Smooth muscle cell (in vitro differentiated cells): ENCODE measurements around the gene DYRK1B. TPM values are rescaled to one million over a fixed set of nuclear protein-coding genes. Genes with fewer than 3 reads are reported as not detected.

Experiments
- DNase-seq: peaks from one replicate; lab custom pipeline; 2025; ENCODE audit not compliant: unreplicated experiment; lab: John Stamatoyannopoulos, UW
- H2AFZ ChIP-seq: fragments of 200-600 bp; sonication (generic); 2 replicates; pipeline ENCODE4 v1.6.0; 2016; ENCODE audit warnings: antibody characterized with exemption, low read depth, mild to moderate bottlenecking
- H3F3A ChIP-seq: fragments of 200-600 bp; sonication (generic); 2 replicates; pipeline ENCODE4 v1.6.0; 2017; ENCODE audit warnings: antibody characterized with exemption, low read depth
- H3K27ac ChIP-seq: fragments of 200-600 bp; sonication (generic); 2 replicates; pipeline ENCODE4 v1.5.1; 2016; ENCODE audit warnings: low read depth, mild to moderate bottlenecking
- H3K27me3 ChIP-seq: fragments of 200-600 bp; sonication (generic); 2 replicates; pipeline ENCODE4 v1.6.1; 2016; ENCODE audit warnings: low read depth, mild to moderate bottlenecking
- H3K36me3 ChIP-seq: fragments of 200-600 bp; sonication (generic); 2 replicates; pipeline ENCODE4 v1.5.1; 2016; ENCODE audit warnings: low read depth
- H3K4me1 ChIP-seq: fragments of 200-600 bp; sonication (generic); 2 replicates; pipeline ENCODE4 v1.5.1; 2016; ENCODE audit warnings: low read depth
- H3K4me2 ChIP-seq: fragments of 200-600 bp; sonication (generic); 2 replicates; pipeline ENCODE4 v1.6.0; 2016; ENCODE audit warnings: mild to moderate bottlenecking
- H3K4me3 ChIP-seq: fragments of 200-600 bp; sonication (generic); 2 replicates; pipeline ENCODE4 v1.5.1; 2016; ENCODE audit warnings: mild to moderate bottlenecking
- H3K79me2 ChIP-seq: fragments of 200-600 bp; sonication (generic); 2 replicates; pipeline ENCODE4 v1.6.0; 2016; ENCODE audit warnings: low read depth, mild to moderate bottlenecking
- H3K9ac ChIP-seq: fragments of 200-600 bp; sonication (generic); 2 replicates; pipeline ENCODE4 v1.6.0; 2016; ENCODE audit warnings: low read depth
- H3K9me3 ChIP-seq: fragments of 200-600 bp; sonication (generic); replicated peaks from 2 replicates; pipeline ENCODE4 v1.5.1; 2016; ENCODE audit warnings: low read depth
- H4K20me1 ChIP-seq: fragments of 200-600 bp; sonication (generic); 2 replicates; pipeline ENCODE4 v1.6.0; 2016; ENCODE audit warnings: low read depth
- WGBS: methylation state at CpG from one replicate; pipeline ENCODE4 v1.1.7; 2016; ENCODE audit warnings: low lambda C conversion rate; 5-methylcytosine and 5-hydroxymethylcytosine counted together
- polyA plus RNA-seq: library from polyadenylated mRNA; unstranded; fragments of >200 nt; fragmentation: Nextera tagmentation; extraction: Ambion mirVana; gene quantifications from 2 replicates; pipeline ENCODE4 v1.2.1, GENCODE V29; 2016
- total RNA-seq: library from RNA; depleted of rRNA; stranded (reverse); fragments of >200 nt; gene quantifications from 2 replicates; pipeline ENCODE4 v1.2.3, GENCODE V29; 2014
- TF ChIP-seq, protein P1 (sequence below): fragments of 200-600 bp; sonication (generic); IDR thresholded peaks from 2 replicates; pipeline ENCODE4 v1.5.1; 2017; ENCODE audit warnings: borderline replicate concordance, mild to moderate bottlenecking, antibody characterized with exemption; ENCODE audit not compliant: insufficient read depth, poor library complexity, severe bottlenecking

DYRK1B gene
- total and polyA plus RNA-seq, 2 experiments from 2014 or later = 9.2 to 14.1 TPM

DNA sequence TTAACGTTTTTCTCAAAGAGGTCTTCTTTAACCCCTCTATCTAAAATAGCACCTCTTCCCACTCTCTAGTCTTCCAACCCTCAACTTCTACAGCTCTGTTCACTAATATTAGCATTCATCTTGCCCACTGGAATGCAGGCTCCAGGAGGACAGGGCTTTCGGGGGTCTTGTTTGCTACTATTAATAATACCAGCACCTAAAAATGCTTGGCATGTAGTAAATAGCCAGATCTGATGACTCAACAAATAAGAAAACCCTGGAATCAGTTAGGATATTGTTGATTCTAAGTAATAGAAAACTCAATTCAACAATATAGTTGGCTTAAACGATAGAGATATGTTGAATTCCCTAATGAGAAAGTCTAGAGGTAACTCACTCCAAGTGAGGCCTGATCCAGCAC lies 14.2 kb downstream of the DYRK1B start:
- Histone ChIP-seq H3K36me3 (no peaks in the 10 kb centered on the region), H3K4me3 (no peak overlapping the region), H3K27me3 (no peaks in the 10 kb centered on the region), H3K27ac (no peak overlapping the region), H3K4me2 (no peak overlapping the region), H3K79me2 (no peaks in the 10 kb centered on the region), H3K4me1 (peaks cover 5% of the 10 kb centered on the region), H3K9ac (no peak overlapping the region), H4K20me1 (no peaks in the 10 kb centered on the region), H3K9me3 (no peaks in the 10 kb centered on the region), H3F3A (no peaks in the 10 kb centered on the region), H2AFZ (no peak overlapping the region)
- no peak for DNase-seq
- TF ChIP-seq, protein P1, sequence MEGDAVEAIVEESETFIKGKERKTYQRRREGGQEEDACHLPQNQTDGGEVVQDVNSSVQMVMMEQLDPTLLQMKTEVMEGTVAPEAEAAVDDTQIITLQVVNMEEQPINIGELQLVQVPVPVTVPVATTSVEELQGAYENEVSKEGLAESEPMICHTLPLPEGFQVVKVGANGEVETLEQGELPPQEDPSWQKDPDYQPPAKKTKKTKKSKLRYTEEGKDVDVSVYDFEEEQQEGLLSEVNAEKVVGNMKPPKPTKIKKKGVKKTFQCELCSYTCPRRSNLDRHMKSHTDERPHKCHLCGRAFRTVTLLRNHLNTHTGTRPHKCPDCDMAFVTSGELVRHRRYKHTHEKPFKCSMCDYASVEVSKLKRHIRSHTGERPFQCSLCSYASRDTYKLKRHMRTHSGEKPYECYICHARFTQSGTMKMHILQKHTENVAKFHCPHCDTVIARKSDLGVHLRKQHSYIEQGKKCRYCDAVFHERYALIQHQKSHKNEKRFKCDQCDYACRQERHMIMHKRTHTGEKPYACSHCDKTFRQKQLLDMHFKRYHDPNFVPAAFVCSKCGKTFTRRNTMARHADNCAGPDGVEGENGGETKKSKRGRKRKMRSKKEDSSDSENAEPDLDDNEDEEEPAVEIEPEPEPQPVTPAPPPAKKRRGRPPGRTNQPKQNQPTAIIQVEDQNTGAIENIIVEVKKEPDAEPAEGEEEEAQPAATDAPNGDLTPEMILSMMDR = no peak
- WGBS = 97% methylated on average over 3 of the region's 3 CpGs

DNA sequence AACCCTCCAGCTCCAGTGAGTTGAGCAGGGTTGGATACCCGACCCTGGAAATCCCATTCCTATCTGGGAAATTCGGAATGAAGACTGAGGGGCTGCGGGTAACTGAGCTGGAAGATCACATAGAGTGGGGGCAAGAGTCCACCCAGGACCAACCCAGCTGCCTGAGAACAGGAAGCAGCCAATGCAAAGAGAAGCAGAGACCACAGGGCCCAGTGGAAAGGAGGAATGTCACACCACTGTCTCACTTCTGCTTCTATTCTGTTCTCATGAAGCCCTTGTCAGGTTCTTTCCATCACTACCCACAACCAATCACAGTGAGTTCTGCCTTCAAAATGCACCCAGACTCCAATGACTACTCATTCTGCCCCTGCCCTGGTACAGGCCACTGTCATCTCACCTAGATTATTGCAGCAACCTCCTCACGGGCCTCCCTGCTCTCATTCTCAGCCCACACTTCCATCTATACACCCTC lies 15.3 kb downstream of the DYRK1B start:
- H3K79me2 ChIP-seq = no peaks in the 10 kb centered on the region
- H3K27ac ChIP-seq = no peak overlapping the region
- 75% methylated on average over 4 of the region's 4 CpGs for WGBS
- no peaks in the 10 kb centered on the region for H3F3A ChIP-seq
- peaks cover 3% of the 10 kb centered on the region for H3K4me1 ChIP-seq
- no peaks in the 10 kb centered on the region for H3K9me3 ChIP-seq
- no peaks in the 10 kb centered on the region for H3K27me3 ChIP-seq
- H3K4me2 ChIP-seq = no peak overlapping the region
- TF ChIP-seq, protein P1 = no peak
- no peaks in the 10 kb centered on the region for H3K36me3 ChIP-seq
- H4K20me1 ChIP-seq = no peaks in the 10 kb centered on the region
- no peak overlapping the region for H3K9ac ChIP-seq
- DNase-seq = no peak
- H2AFZ ChIP-seq = no peak overlapping the region
- no peak overlapping the region for H3K4me3 ChIP-seq

DNA sequence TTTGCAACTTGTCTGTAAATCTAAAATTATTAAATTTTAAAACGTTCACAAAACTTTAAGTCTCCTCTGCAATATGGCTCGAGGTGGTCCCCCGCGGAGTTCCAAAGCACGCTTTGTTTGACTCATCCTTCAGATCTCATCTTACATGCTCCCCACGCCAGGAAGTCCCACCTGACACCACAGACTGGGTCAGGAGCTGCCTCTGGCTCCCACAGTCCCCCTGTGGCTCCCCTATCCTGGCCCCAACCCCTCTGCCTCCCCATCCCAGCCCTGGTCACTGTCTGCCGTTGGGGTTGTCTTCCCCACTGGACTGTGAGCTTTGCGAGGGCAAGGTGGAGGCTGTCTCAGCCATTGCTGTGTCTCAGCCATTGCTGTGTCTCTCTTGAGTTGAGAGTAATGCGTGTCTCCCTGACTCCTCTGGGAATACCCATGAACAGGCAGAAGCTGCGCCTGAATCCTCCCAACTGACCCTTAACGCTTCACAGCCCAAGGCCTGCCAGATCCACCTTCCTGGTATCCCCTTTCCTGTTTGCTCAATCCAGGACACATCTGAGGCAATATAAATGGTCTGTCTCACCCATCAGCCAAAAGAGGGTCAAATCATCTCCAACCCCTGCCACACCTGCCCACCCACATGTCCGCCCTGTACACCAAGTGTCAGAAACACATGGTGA lies 15.9 kb downstream of the DYRK1B start:
- H3K4me2 ChIP-seq = no peak overlapping the region
- no peaks in the 10 kb centered on the region for H3F3A ChIP-seq
- H3K27ac ChIP-seq = no peak overlapping the region
- no peaks in the 10 kb centered on the region for H3K36me3 ChIP-seq
- no peak overlapping the region for H2AFZ ChIP-seq
- no peaks in the 10 kb centered on the region for H3K27me3 ChIP-seq
- H3K4me3 ChIP-seq = no peak overlapping the region
- WGBS = 96% methylated on average over 12 of the region's 12 CpGs
- TF ChIP-seq, protein P1 = no peak
- H3K4me1 ChIP-seq = no peaks in the 10 kb centered on the region
- no peaks in the 10 kb centered on the region for H3K9me3 ChIP-seq
- no peak overlapping the region for H3K9ac ChIP-seq
- H3K79me2 ChIP-seq = no peaks in the 10 kb centered on the region
- no peak for DNase-seq
- no peaks in the 10 kb centered on the region for H4K20me1 ChIP-seq
